SIG-M5 treated with dmso at 0.1 percent for 504 hours (cell line): Measurements from ENCODE around the gene PALLD.
"Not testable (repeated sequence)": the region's sequence is repeated elsewhere in the genome, so short reads cannot be mapped to it uniquely, and the experiment has no call there.

ENCODE experiments used
- DNase-seq: peaks from one replicate; lab custom pipeline; 2025; ENCODE audit not compliant: unreplicated experiment; lab: John Stamatoyannopoulos, UW

The PALLD gene

GRCh38 chr4:168784786-168785461 lies 288.1 kb downstream of the PALLD start:
- DNase-seq: no peak

- no peak for DNase-seq
These were observed 290.5 kb downstream of the PALLD start for GRCh38 chr4:168787334-168787733.

- no peak for DNase-seq
These were observed 291.1 kb downstream of the PALLD start for GRCh38 chr4:168787801-168788595.

GRCh38 chr4:168790898-168791297 lies 294.0 kb downstream of the PALLD start:
- DNase-seq: no peak

- DNase-seq: no peak
These were observed 294.5 kb downstream of the PALLD start for GRCh38 chr4:168791376-168791775.

- DNase-seq: no peak
These were observed 296.7 kb downstream of the PALLD start for GRCh38 chr4:168793542-168793941.

GRCh38 chr4:168794092-168794707 lies 297.3 kb downstream of the PALLD start:
- DNase-seq: no peak

- DNase-seq: peak; percentile 25
These were observed 298.0 kb downstream of the PALLD start for GRCh38 chr4:168794881-168795280.

- no peak for DNase-seq
These were observed 298.5 kb downstream of the PALLD start for GRCh38 chr4:168795346-168795745.

GRCh38 chr4:168796362-168797106 lies 299.7 kb downstream of the PALLD start:
- DNase-seq: no peak

- DNase-seq: peak; percentile 60
These were observed 300.3 kb downstream of the PALLD start for GRCh38 chr4:168797194-168797593.

GRCh38 chr4:168797738-168798375 lies 301.0 kb downstream of the PALLD start:
- DNase-seq: no peak

- no peak for DNase-seq
These were observed 304.1 kb downstream of the PALLD start for GRCh38 chr4:168800926-168801325.

- no peak for DNase-seq
These were observed 305.4 kb downstream of the PALLD start for GRCh38 chr4:168802222-168802621.

GRCh38 chr4:168803052-168803451 lies 306.2 kb downstream of the PALLD start:
- not testable (repeated sequence) for DNase-seq

GRCh38 chr4:168803732-168804131 lies 306.9 kb downstream of the PALLD start:
- no peak for DNase-seq

- DNase-seq: no peak
These were observed 307.3 kb downstream of the PALLD start for GRCh38 chr4:168804146-168804545.

GRCh38 chr4:168805341-168805740 lies 308.5 kb downstream of the PALLD start:
- DNase-seq: no peak

- DNase-seq: not testable (repeated sequence)
These were observed 309.4 kb downstream of the PALLD start for GRCh38 chr4:168806247-168806646.

- peak; percentile 27 for DNase-seq
These were observed 314.4 kb downstream of the PALLD start for GRCh38 chr4:168811207-168811606.
